ENCODE data around the gene PTTG2. TPM values are rescaled to one million over a fixed set of nuclear protein-coding genes. Genes with fewer than 3 reads are reported as not detected.

PTTG2 gene
- total RNA-seq, 4 donors from 2014 or later: 0.71 to 5.8 (median 1.5) TPM

DNA sequence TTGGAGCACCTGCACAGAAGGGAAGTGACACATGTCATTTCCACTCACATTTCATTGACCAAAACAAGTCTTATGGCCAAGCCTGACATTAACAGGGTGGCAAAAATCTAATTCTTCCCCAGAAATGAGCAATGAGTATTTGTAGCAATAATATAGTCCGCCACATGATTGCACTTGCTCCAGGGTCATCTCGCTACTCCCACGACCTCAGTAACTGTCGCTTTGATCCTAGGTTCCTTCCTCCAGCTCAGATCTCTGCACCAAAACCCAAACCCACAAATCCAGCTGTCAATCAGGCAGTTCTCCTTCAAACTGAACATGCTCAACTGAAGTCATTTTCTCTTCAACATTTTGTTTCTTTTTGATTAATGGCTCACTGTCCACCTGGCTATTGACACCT, 25.2 kb upstream of the PTTG2 start:
- H3K4me1 ChIP-seq: peaks cover 12 to 27% (median 21%) of the 10 kb centered on the region in 4 donors
- 90% methylated on average over 4 of the region's 4 CpGs for WGBS
- TF ChIP-seq, protein P1, sequence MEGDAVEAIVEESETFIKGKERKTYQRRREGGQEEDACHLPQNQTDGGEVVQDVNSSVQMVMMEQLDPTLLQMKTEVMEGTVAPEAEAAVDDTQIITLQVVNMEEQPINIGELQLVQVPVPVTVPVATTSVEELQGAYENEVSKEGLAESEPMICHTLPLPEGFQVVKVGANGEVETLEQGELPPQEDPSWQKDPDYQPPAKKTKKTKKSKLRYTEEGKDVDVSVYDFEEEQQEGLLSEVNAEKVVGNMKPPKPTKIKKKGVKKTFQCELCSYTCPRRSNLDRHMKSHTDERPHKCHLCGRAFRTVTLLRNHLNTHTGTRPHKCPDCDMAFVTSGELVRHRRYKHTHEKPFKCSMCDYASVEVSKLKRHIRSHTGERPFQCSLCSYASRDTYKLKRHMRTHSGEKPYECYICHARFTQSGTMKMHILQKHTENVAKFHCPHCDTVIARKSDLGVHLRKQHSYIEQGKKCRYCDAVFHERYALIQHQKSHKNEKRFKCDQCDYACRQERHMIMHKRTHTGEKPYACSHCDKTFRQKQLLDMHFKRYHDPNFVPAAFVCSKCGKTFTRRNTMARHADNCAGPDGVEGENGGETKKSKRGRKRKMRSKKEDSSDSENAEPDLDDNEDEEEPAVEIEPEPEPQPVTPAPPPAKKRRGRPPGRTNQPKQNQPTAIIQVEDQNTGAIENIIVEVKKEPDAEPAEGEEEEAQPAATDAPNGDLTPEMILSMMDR (IDR thresholded peaks at IDR 0.05): no peak
- no peak for TF ChIP-seq POLR2AphosphoS5 (IDR thresholded peaks at IDR 0.05)
- TF ChIP-seq EP300 (IDR thresholded peaks at IDR 0.05): no peak
- no peaks in the 10 kb centered on the region for H3K27me3 ChIP-seq
- intact Hi-C loops (cut with DNase I): no loop called here
- peaks cover 0 to 9% (median 0%) of the 10 kb centered on the region in 4 donors for H3K36me3 ChIP-seq
- H3K9me3 ChIP-seq: no peaks in the 10 kb centered on the region
- DNase-seq (ENCODE audit: extremely low spot score): no peak
- no peak overlapping the region for H3K4me3 ChIP-seq
- no peak overlapping the region for H3K27ac ChIP-seq (replicated peaks in 1 of 4)

DNA sequence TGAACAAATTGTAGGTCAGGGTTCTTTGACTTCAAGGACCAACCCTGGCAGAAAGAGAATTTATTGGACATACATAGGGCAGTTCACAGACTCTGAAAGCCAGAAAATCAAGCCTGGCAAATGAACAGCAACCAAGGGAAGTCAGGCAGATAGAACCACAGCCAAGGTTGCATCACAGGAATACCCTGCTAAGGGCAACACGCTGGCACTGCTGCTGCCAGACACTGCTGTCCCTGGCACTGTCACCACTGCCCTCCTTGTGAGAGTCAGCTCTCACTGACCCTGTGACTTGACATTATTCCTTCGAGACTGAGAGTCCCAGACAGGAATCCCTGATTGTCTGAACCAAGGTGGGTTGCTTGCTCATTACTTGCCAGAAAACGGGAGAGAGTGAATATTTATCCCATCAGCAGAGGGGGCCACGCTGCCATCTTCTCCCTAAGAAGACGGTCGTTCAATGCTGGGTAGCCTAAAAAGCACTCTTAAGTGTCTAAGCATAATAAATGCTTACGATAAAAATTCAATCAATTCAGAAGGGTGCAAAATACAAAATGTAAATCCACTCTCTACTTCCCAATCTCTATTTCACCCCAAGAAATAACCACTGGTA, 23.2 kb upstream of the PTTG2 start:
- TF ChIP-seq POLR2AphosphoS5 (IDR thresholded peaks at IDR 0.05) (no peak), POLR2A (IDR thresholded peaks at IDR 0.05; ENCODE audit: low read depth) (no peak), EP300 (IDR thresholded peaks at IDR 0.05) (no peak)
- TF ChIP-seq, protein P1 (IDR thresholded peaks at IDR 0.05): no peak
- no peak overlapping the region for H3K27ac ChIP-seq (replicated peaks in 1 of 4)

DNA sequence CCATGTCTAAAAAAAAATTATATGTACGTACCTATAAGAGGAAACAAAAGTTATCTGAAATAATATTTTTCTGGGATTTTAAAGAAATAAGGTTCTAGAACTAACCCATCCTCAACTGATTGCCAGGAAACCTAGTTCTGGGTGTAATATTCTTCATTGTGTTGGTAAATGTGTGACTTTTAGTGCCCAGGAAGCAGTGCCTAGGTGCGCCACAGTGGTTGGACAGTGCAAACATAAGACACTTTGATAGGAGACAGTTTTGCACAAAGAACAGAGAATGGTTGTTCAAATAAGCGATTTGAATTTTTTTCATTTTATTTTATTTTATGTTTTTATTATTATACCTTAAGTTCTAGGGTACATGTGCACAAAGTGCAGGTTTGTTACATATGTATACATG, 22.0 kb upstream of the PTTG2 start:
- Histone ChIP-seq H3K36me3 (peaks cover 0 to 9% (median 0%) of the 10 kb centered on the region in 4 donors), H3K27me3 (no peaks in the 10 kb centered on the region), H3K9me3 (no peaks in the 10 kb centered on the region), H3K4me3 (no peak overlapping the region), H3K4me1 (peaks cover 6 to 12% (median 7%) of the 10 kb centered on the region in 4 donors), H3K27ac (replicated peaks in 1 of 4) (no peak overlapping the region)
- 98% methylated on average over 3 of the region's 3 CpGs for WGBS
- TF ChIP-seq, protein P1 (IDR thresholded peaks at IDR 0.05): no peak
- TF ChIP-seq EP300 (IDR thresholded peaks at IDR 0.05) (no peak), POLR2A (IDR thresholded peaks at IDR 0.05; ENCODE audit: low read depth) (no peak), POLR2AphosphoS5 (IDR thresholded peaks at IDR 0.05) (no peak)
- no peak for DNase-seq (ENCODE audit: extremely low spot score)
- intact Hi-C loops (cut with DNase I): no loop called here

More for the DNA sequence above, 23.2 kb upstream of the PTTG2 start:
- H3K4me3 ChIP-seq: no peak overlapping the region
- H3K27me3 ChIP-seq: no peaks in the 10 kb centered on the region
- no peaks in the 10 kb centered on the region for H3K9me3 ChIP-seq
- 49% methylated on average over 7 of the region's 7 CpGs for WGBS
- peaks cover 12 to 15% (median 14%) of the 10 kb centered on the region in 4 donors for H3K4me1 ChIP-seq
- peaks cover 0 to 9% (median 0%) of the 10 kb centered on the region in 4 donors for H3K36me3 ChIP-seq
- no peak for DNase-seq (ENCODE audit: extremely low spot score)
- intact Hi-C loops (cut with DNase I): no loop called here

DNA sequence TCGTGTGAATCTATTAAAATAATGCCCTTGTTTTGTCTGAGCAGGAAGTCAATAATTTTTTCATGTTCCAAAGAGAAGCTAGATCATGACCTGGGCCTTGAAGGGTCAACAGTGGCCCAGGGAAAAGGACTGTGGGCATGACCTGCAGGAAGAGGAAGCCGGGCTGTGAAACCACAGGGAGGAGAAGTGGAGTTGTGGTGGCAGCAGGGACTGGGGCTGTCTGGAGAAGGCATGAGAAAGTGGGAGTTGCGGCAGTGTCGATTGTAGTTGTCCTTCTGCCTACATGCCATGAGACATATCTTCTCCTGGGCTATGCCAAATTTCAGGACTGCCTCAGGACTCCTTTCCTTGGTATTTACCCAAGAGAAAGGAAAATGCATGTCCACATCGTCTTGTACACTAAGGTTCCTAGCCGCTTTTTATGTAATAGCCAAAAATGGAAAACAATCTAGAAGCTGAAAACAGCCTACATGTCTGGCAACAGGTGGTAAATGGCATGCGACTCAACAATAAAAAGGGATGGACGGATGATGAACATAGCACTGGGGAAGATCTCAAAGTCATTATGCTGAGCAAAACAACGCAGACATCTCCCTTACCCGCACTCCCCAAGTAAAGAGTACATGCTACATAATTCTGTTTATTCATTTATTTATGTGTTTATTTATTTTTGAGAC, 13.6 kb upstream of the PTTG2 start:
- no peak overlapping the region for H3K27ac ChIP-seq (replicated peaks in 1 of 4)
- 81% methylated on average over 10 of the region's 10 CpGs for WGBS
- no peaks in the 10 kb centered on the region for H3K27me3 ChIP-seq
- intact Hi-C loops (cut with DNase I): no loop called here
- DNase-seq (ENCODE audit: extremely low spot score): no peak
- no peaks in the 10 kb centered on the region for H3K36me3 ChIP-seq
- H3K9me3 ChIP-seq: no peaks in the 10 kb centered on the region
- H3K4me1 ChIP-seq: peaks cover 10 to 19% (median 15%) of the 10 kb centered on the region in 4 donors
- H3K4me3 ChIP-seq: no peak overlapping the region
- TF ChIP-seq POLR2A (IDR thresholded peaks at IDR 0.05; ENCODE audit: low read depth) (no peak), POLR2AphosphoS5 (IDR thresholded peaks at IDR 0.05) (no peak), EP300 (IDR thresholded peaks at IDR 0.05) (no peak)

DNA sequence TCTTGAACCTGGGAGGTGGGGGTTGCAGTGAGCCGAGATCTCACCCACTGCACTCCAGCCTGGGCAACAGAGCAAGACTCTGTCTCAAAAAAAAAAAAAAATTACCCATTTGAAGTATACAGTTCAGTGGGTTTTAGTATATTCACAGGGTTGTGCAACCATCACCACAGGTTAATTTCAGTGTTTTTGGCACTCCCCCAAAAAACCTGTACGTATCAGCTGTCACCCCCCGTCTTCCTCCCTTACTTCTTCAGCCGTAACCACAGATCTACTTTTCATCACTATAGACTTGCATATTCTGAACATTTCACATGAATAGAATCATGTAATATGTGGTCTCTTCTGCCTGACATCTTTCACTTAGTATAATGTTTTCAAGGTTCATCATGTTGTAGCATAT, 11.7 kb upstream of the PTTG2 start:
- no peak for TF ChIP-seq EP300 (IDR thresholded peaks at IDR 0.05)
- TF ChIP-seq, protein P1 (IDR thresholded peaks at IDR 0.05): no peak
- no peak for TF ChIP-seq POLR2A (IDR thresholded peaks at IDR 0.05; ENCODE audit: low read depth)
- Histone ChIP-seq H3K4me1 (peaks cover 10 to 22% (median 16%) of the 10 kb centered on the region in 4 donors), H3K27me3 (no peaks in the 10 kb centered on the region), H3K27ac (replicated peaks in 1 of 4) (no peak overlapping the region), H3K36me3 (peaks cover 0 to 8% (median 2%) of the 10 kb centered on the region in 4 donors), H3K9me3 (no peaks in the 10 kb centered on the region), H3K4me3 (no peak overlapping the region)
- whole genome bisulfite sequencing: 78% methylated on average over 4 of the region's 4 CpGs
- intact Hi-C loops (cut with DNase I): no loop called here
- no peak for DNase-seq (ENCODE audit: extremely low spot score)
